Right kidney (tissue), 1 donor: ENCODE data around the gene ADAMTS2.
A peak's percentile ranks its signal among the peaks of the same experiment; 100 is the strongest.

ENCODE experiments used
- DNase-seq: peaks from one replicate; pipeline ENCODE4 v3.0.0-alpha.2; 2016

The ADAMTS2 gene

GRCh38 chr5:179195561-179196404 lies 149.5 kb downstream of the ADAMTS2 start:
- DNase-seq, result no peak

GRCh38 chr5:179194941-179195381 lies 150.3 kb downstream of the ADAMTS2 start:
- no peak for DNase-seq

GRCh38 chr5:179194201-179194910 lies 150.9 kb downstream of the ADAMTS2 start:
- no peak for DNase-seq

GRCh38 chr5:179193746-179194145 lies 151.5 kb downstream of the ADAMTS2 start:
- DNase-seq, result no peak

GRCh38 chr5:179192891-179193470 lies 152.3 kb downstream of the ADAMTS2 start:
- DNase-seq, result no peak

GRCh38 chr5:179192185-179192890 lies 152.9 kb downstream of the ADAMTS2 start:
- DNase-seq, result no peak

GRCh38 chr5:179191506-179192184 lies 153.6 kb downstream of the ADAMTS2 start:
- no peak for DNase-seq

- peak; percentile 43 for DNase-seq
These were observed 154.3 kb downstream of the ADAMTS2 start for GRCh38 chr5:179190851-179191505.

GRCh38 chr5:179188636-179189035 lies 156.6 kb downstream of the ADAMTS2 start:
- no peak for DNase-seq

- no peak for DNase-seq
These were observed 157.3 kb downstream of the ADAMTS2 start for GRCh38 chr5:179187681-179188575.

GRCh38 chr5:179187229-179187678 lies 158.0 kb downstream of the ADAMTS2 start:
- DNase-seq, result no peak

GRCh38 chr5:179186801-179187200 lies 158.5 kb downstream of the ADAMTS2 start:
- DNase-seq, result no peak

- DNase-seq, result no peak
These were observed 159.3 kb downstream of the ADAMTS2 start for GRCh38 chr5:179185941-179186411.

GRCh38 chr5:179185256-179185940 lies 159.9 kb downstream of the ADAMTS2 start:
- no peak for DNase-seq

- no peak for DNase-seq
These were observed 160.7 kb downstream of the ADAMTS2 start for GRCh38 chr5:179184521-179185050.

GRCh38 chr5:179183481-179183880 lies 161.8 kb downstream of the ADAMTS2 start:
- DNase-seq, result no peak

GRCh38 chr5:179182601-179183000 lies 162.7 kb downstream of the ADAMTS2 start:
- no peak for DNase-seq

GRCh38 chr5:179181988-179182387 lies 163.3 kb downstream of the ADAMTS2 start:
- DNase-seq, result no peak
